GM23338 (cell line): ENCODE data around the gene ZNF444. TPM values are rescaled to one million over a fixed set of nuclear protein-coding genes. Genes with fewer than 3 reads are reported as not detected.

Source experiments
- ATAC-seq: fragments of 200-7000 bp; cut with Tn5 transposase; 3 replicates; pipeline ENCODE4 v1.9.1; 2020
- DNase-seq: peaks from one replicate; pipeline ENCODE4 v3.0.0-alpha.2; 2015; ENCODE audit warnings: low spot score
- H2AFZ ChIP-seq: fragments of 200-600 bp; sonication (generic); 2 replicates; pipeline ENCODE4 v1.8.0; 2016; ENCODE audit warnings: antibody characterized with exemption, mild to moderate bottlenecking, moderate library complexity
- H3F3A ChIP-seq: fragments of 200-600 bp; sonication (generic); replicated peaks from 2 replicates; pipeline ENCODE4 v1.8.0; 2017; ENCODE audit warnings: antibody characterized with exemption, mixed run types, low read depth
- H3K27ac ChIP-seq: fragments of 200-600 bp; sonication (generic); 2 replicates; pipeline ENCODE4 v1.6.1; 2016; ENCODE audit warnings: low read depth
- H3K27me3 ChIP-seq: fragments of 200-600 bp; sonication (generic); 2 replicates; pipeline ENCODE4 v1.8.0; 2016; ENCODE audit warnings: mild to moderate bottlenecking, mixed run types, moderate library complexity; ENCODE audit not compliant: insufficient read depth
- H3K36me3 ChIP-seq: fragments of 200-600 bp; sonication (generic); 2 replicates; pipeline ENCODE4 v1.8.0; 2016; ENCODE audit warnings: mild to moderate bottlenecking; ENCODE audit not compliant: insufficient read depth
- H3K4me1 ChIP-seq: fragments of 200-600 bp; sonication (generic); 2 replicates; pipeline ENCODE4 v1.8.0; 2016; ENCODE audit warnings: mild to moderate bottlenecking, moderate library complexity; ENCODE audit not compliant: insufficient read depth
- H3K4me2 ChIP-seq: fragments of 200-600 bp; sonication (generic); 2 replicates; pipeline ENCODE4 v1.7.1; 2017; ENCODE audit warnings: mixed run types
- H3K4me3 ChIP-seq: fragments of 200-600 bp; sonication (generic); 2 replicates; pipeline ENCODE4 v1.6.1; 2016; ENCODE audit warnings: mixed run types
- H3K79me2 ChIP-seq: fragments of 200-600 bp; sonication (generic); replicated peaks from 2 replicates; pipeline ENCODE4 v1.8.0; 2017; ENCODE audit warnings: mild to moderate bottlenecking; ENCODE audit not compliant: insufficient read depth
- H3K9me2 ChIP-seq: fragments of 200-600 bp; sonication (generic); 2 replicates; pipeline ENCODE4 v1.8.0; 2017; ENCODE audit not compliant: insufficient read depth
- H4K20me1 ChIP-seq: fragments of 200-600 bp; sonication (generic); replicated peaks from 2 replicates; pipeline ENCODE4 v1.8.0; 2017; ENCODE audit warnings: mild to moderate bottlenecking; ENCODE audit not compliant: insufficient read depth
- H3K27ac Mint-ChIP-seq: 2 replicates; pipeline ENCODE4 v1.8.0; 2020; ENCODE audit warnings: inconsistent platforms, mild to moderate bottlenecking, moderate library complexity, mixed read lengths
- H3K27me3 Mint-ChIP-seq: 3 replicates; pipeline ENCODE4 v1.8.0; 2022; ENCODE audit warnings: low read depth, mild to moderate bottlenecking, moderate library complexity, mixed read lengths, inconsistent platforms; ENCODE audit not compliant: insufficient read depth, poor library complexity
- H3K36me3 Mint-ChIP-seq: 3 replicates; pipeline ENCODE4 v1.8.0; 2021; ENCODE audit warnings: low read depth, mild to moderate bottlenecking, inconsistent platforms, moderate library complexity, mixed read lengths
- H3K4me1 Mint-ChIP-seq: 3 replicates; pipeline ENCODE4 v1.8.0; 2020; ENCODE audit warnings: mild to moderate bottlenecking, inconsistent platforms, mixed read lengths
- H3K4me3 Mint-ChIP-seq: 3 replicates; pipeline ENCODE4 v1.8.0; 2021; ENCODE audit warnings: moderate library complexity, mild to moderate bottlenecking, inconsistent platforms, mixed read lengths
- H3K9me3 Mint-ChIP-seq: 3 replicates; pipeline ENCODE4 v1.8.0; 2020; ENCODE audit warnings: moderate library complexity, mild to moderate bottlenecking, inconsistent platforms, mixed read lengths
- CREB1 ChIP-seq: fragments of 250-450 bp; sonication (Bioruptor Pico); IDR thresholded peaks from 2 replicates; pipeline ENCODE4 v1.5.0; 2020; ENCODE audit warnings: low read depth, mild to moderate bottlenecking, moderate library complexity
- EZH2phosphoT487 ChIP-seq: fragments of 200-600 bp; sonication (generic); IDR thresholded peaks from one replicate; pipeline ENCODE4 v1.8.1; 2018; ENCODE audit warnings: antibody characterized with exemption; ENCODE audit not compliant: unreplicated experiment
- JUNB ChIP-seq: IDR thresholded peaks from one replicate; pipeline ENCODE4 v1.6.1; 2016; ENCODE audit warnings: antibody characterized with exemption; ENCODE audit not compliant: unreplicated experiment
- POLR2AphosphoS5 ChIP-seq: IDR thresholded peaks from 2 replicates; pipeline ENCODE4 v1.6.1; 2016; ENCODE audit warnings: antibody characterized with exemption, low read depth
- ZNF331 ChIP-seq: fragments of 250-450 bp; sonication (Bioruptor Pico); IDR thresholded peaks from 2 replicates; pipeline ENCODE4 v1.5.0; 2020; ENCODE audit warnings: low read depth, mild to moderate bottlenecking, moderate library complexity
- polyA plus RNA-seq: library from polyadenylated mRNA; unstranded; fragments of >200 nt; fragmentation: Nextera tagmentation; extraction: Ambion mirVana; gene quantifications from 2 replicates; pipeline ENCODE4 v1.2.1, GENCODE V29; 2016
- total RNA-seq: library from RNA; depleted of rRNA; stranded (reverse); fragments of >200 nt; shearing (Covaris generic); gene quantifications from 2 replicates; pipeline ENCODE4 v1.2.3, GENCODE V29; 2014
- TF ChIP-seq, protein P1 (sequence below): IDR thresholded peaks from 2 replicates; pipeline ENCODE4 v1.6.1; 2016; ENCODE audit warnings: antibody characterized with exemption
- TF ChIP-seq, protein P2 (sequence below), 2 experiments: fragments of 200-600 bp in 1 of 2; sonication (generic) in 1 of 2; conservative IDR thresholded peaks; 2 replicates each; pipeline versions ENCODE4 v1.5.1 to v1.6.1; 2016 to 2017; ENCODE audit warnings: antibody characterized with exemption in 2 of 2, low read depth in 2 of 2, mild to moderate bottlenecking in 2 of 2, moderate library complexity in 1 of 2
- TF ChIP-seq, protein P3 (sequence below): IDR thresholded peaks from one replicate; pipeline ENCODE4 v1.6.1; 2018; ENCODE audit warnings: antibody characterized with exemption; ENCODE audit not compliant: unreplicated experiment

The ZNF444 gene
- total and polyA plus RNA-seq, 2 experiments from 2014 or later, result 25.1 to 58.5 TPM

DNA sequence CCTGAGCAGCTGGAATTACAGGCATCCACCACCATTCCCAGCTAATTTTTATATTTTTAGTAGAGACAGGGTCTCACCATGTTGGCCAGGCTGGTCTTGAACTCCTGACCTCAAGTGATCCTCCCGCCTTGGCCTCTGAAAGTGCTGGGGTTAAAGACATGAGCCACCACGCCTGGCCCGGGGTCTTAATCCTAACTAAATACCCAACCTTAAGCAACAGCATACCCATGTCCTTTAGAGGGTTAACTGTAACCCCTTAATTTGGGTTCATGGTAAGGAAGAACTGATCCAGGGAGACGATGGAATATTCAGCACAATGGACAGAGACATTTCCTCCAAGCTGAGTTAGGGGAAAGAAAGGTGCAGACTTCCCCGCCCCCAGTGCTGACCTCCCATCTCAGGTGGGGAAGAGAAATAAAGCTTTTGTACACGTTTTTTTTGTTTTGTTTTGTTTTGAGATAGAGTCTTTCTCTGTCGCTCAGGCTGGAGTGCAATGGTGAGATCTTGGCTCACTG, 26.0 kb downstream of the ZNF444 start:
- H3K4me1 ChIP-seq, result no peaks in the 10 kb centered on the region

DNA sequence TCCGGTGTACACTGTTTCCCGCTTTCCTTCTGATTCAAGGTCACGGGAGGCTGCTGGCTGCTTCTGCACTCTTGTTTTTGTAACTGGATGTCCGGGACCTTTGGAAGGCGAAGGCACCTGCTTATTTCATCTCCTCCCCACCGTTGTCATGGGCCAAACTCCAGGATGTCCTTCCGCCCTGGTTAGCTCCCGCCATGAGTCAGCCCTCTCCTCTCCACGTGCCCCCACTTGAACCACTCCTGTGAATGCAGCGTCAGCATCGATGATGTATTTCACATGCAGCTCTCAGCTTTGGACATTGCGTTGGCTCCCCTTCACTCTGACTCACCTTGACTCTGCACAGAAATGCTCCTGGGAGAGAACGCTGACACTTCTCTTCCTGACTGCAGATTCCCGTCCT, 29.2 kb downstream of the ZNF444 start:
- Mint-ChIP-seq H3K36me3 (no peaks in the 10 kb centered on the region; the same call in 2 of the 3 replicates), H3K9me3 (no peaks in the 10 kb centered on the region; the same call in 2 of the 3 replicates), H3K4me1 (peaks cover 3% of the 10 kb centered on the region), H3K4me3 (no peak overlapping the region), H3K27ac (peak overlapping the region; percentile 46; the same call in 1 of the 2 replicates), H3K27me3 (peaks cover 12% of the 10 kb centered on the region)
- no peaks in the 10 kb centered on the region for H3K9me2 ChIP-seq
- H3K4me2 ChIP-seq, result no peak overlapping the region
- H4K20me1 ChIP-seq, result no peaks in the 10 kb centered on the region
- no peak overlapping the region for H2AFZ ChIP-seq
- no peaks in the 10 kb centered on the region for H3K79me2 ChIP-seq
- H3K27me3 ChIP-seq, result no peaks in the 10 kb centered on the region
- H3K4me3 ChIP-seq, result no peak overlapping the region
- ATAC-seq (no peak), DNase-seq (no peak)
- H3K4me1 ChIP-seq, result no peaks in the 10 kb centered on the region
- no peak overlapping the region for H3K27ac ChIP-seq
- H3K36me3 ChIP-seq, result no peaks in the 10 kb centered on the region
- H3F3A ChIP-seq, result no peaks in the 10 kb centered on the region
- no peak for TF ChIP-seq CREB1
- no peak for TF ChIP-seq POLR2AphosphoS5
- TF ChIP-seq EZH2phosphoT487, result no peak
- TF ChIP-seq, protein P1, sequence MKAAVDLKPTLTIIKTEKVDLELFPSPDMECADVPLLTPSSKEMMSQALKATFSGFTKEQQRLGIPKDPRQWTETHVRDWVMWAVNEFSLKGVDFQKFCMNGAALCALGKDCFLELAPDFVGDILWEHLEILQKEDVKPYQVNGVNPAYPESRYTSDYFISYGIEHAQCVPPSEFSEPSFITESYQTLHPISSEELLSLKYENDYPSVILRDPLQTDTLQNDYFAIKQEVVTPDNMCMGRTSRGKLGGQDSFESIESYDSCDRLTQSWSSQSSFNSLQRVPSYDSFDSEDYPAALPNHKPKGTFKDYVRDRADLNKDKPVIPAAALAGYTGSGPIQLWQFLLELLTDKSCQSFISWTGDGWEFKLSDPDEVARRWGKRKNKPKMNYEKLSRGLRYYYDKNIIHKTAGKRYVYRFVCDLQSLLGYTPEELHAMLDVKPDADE, result no peak
- TF ChIP-seq, protein P2, sequence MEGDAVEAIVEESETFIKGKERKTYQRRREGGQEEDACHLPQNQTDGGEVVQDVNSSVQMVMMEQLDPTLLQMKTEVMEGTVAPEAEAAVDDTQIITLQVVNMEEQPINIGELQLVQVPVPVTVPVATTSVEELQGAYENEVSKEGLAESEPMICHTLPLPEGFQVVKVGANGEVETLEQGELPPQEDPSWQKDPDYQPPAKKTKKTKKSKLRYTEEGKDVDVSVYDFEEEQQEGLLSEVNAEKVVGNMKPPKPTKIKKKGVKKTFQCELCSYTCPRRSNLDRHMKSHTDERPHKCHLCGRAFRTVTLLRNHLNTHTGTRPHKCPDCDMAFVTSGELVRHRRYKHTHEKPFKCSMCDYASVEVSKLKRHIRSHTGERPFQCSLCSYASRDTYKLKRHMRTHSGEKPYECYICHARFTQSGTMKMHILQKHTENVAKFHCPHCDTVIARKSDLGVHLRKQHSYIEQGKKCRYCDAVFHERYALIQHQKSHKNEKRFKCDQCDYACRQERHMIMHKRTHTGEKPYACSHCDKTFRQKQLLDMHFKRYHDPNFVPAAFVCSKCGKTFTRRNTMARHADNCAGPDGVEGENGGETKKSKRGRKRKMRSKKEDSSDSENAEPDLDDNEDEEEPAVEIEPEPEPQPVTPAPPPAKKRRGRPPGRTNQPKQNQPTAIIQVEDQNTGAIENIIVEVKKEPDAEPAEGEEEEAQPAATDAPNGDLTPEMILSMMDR (conservative IDR thresholded peaks at IDR 0.05; ENCODE audit: low read depth in 2 of 2), result no peak
- TF ChIP-seq ZNF331 (CRISPR knock-in tag), result no peak
- TF ChIP-seq JUNB, result no peak

More for the DNA sequence above, 26.0 kb downstream of the ZNF444 start:
- H4K20me1 ChIP-seq, result no peaks in the 10 kb centered on the region; the same call in 1 of the 2 replicates
- H3K9me2 ChIP-seq, result no peaks in the 10 kb centered on the region
- no peaks in the 10 kb centered on the region for H3K79me2 ChIP-seq
- TF ChIP-seq, protein P3, sequence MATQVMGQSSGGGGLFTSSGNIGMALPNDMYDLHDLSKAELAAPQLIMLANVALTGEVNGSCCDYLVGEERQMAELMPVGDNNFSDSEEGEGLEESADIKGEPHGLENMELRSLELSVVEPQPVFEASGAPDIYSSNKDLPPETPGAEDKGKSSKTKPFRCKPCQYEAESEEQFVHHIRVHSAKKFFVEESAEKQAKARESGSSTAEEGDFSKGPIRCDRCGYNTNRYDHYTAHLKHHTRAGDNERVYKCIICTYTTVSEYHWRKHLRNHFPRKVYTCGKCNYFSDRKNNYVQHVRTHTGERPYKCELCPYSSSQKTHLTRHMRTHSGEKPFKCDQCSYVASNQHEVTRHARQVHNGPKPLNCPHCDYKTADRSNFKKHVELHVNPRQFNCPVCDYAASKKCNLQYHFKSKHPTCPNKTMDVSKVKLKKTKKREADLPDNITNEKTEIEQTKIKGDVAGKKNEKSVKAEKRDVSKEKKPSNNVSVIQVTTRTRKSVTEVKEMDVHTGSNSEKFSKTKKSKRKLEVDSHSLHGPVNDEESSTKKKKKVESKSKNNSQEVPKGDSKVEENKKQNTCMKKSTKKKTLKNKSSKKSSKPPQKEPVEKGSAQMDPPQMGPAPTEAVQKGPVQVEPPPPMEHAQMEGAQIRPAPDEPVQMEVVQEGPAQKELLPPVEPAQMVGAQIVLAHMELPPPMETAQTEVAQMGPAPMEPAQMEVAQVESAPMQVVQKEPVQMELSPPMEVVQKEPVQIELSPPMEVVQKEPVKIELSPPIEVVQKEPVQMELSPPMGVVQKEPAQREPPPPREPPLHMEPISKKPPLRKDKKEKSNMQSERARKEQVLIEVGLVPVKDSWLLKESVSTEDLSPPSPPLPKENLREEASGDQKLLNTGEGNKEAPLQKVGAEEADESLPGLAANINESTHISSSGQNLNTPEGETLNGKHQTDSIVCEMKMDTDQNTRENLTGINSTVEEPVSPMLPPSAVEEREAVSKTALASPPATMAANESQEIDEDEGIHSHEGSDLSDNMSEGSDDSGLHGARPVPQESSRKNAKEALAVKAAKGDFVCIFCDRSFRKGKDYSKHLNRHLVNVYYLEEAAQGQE, result peak; percentile 81
- TF ChIP-seq, protein P1, result no peak
- H3K36me3 ChIP-seq, result no peaks in the 10 kb centered on the region
- no peak overlapping the region for H3K27ac Mint-ChIP-seq
- no peak overlapping the region for H3K27ac ChIP-seq
- peak; percentile 52 for ATAC-seq
- no peak overlapping the region for H3K4me2 ChIP-seq
- no peaks in the 10 kb centered on the region for H3K27me3 ChIP-seq
- DNase-seq, result peak; percentile 82
- H3K27me3 Mint-ChIP-seq, result peaks cover 9% of the 10 kb centered on the region
- no peak overlapping the region for H3K4me3 Mint-ChIP-seq
- no peaks in the 10 kb centered on the region; the same call in 2 of the 3 replicates for H3K9me3 Mint-ChIP-seq
- H2AFZ ChIP-seq, result no peak overlapping the region
- no peaks in the 10 kb centered on the region for H3K4me1 Mint-ChIP-seq
- H3K4me3 ChIP-seq, result no peak overlapping the region
- peaks cover 2% of the 10 kb centered on the region; the same call in 1 of the 3 replicates for H3K36me3 Mint-ChIP-seq
- no peaks in the 10 kb centered on the region for H3F3A ChIP-seq
